Hematopoietic multipotent progenitor cell treated with erythropoietin and hydrocortisone succinate and interleukin-3 and kit ligand, for 8 days (in vitro differentiated cells): Measurements from ENCODE around the gene WEE1.

Experiments
- DNase-seq: peaks from one replicate; pipeline ENCODE4 v3.0.0-alpha.2; 2015

Gene WEE1

GRCh38 chr11:9625728-9626127 lies 52.3 kb downstream of the WEE1 start:
- DNase-seq = no peak

- no peak for DNase-seq
Observed at GRCh38 chr11:9626496-9627394, 53.3 kb downstream of the WEE1 start.

- no peak for DNase-seq
Observed at GRCh38 chr11:9629064-9629463, 55.6 kb downstream of the WEE1 start.

GRCh38 chr11:9633679-9634078 lies 60.2 kb downstream of the WEE1 start:
- DNase-seq = no peak

- DNase-seq = no peak
Observed at GRCh38 chr11:9636691-9637090, 63.2 kb downstream of the WEE1 start.

GRCh38 chr11:9639099-9639498 lies 65.6 kb downstream of the WEE1 start:
- no peak for DNase-seq
